ENCODE results near the gene MUC3A.
A peak's percentile ranks its signal among the peaks of the same experiment; 100 is the strongest.
"Not testable (repeated sequence)": the region's sequence is repeated elsewhere in the genome, so short reads cannot be mapped to it uniquely, and the experiment has no call there.

The MUC3A gene

DNA sequence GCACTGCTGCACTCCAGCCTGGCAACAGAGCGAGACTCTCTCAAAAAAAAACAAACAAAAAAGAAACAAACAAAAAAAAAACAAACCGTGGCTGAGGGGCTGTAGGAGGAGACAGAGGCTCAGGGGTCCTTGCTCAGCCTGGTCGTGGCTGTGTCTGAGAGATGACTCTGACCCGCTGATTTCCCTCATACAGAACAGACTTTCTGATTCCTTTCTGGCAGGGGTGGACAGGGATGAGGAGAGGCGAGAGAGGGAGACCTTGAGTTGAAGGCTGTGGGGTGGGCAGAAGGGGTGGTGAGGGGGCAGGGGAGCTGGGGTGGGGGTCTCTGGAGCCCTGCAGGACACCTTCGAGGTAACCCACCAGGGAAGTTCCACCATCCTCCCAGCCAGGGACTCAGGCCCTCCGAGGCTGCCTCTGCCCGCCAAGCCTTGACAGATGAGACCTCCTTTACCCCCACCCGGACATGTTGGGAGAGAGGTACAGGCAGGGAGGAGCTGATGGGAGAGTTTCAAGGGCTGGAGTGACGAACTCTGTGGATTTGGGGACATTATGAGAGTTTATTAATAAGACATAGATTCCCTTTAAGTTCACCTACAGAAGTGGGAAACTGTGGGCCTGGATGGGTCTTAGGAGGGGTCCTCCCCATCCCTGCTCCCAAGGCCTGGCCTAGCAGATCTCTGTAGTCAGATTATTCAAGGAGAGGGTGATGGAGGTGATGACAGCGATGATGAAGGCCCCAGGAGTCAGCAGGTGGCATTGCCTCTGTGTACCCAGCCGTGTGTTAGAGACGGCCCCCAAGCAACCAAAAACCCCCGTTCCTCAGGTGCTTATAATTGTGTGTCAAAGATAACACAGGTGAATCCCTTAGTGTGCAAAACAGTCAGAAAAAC is 22.0 kb downstream of the MUC3A start:
- no peak for DNase-seq

DNA sequence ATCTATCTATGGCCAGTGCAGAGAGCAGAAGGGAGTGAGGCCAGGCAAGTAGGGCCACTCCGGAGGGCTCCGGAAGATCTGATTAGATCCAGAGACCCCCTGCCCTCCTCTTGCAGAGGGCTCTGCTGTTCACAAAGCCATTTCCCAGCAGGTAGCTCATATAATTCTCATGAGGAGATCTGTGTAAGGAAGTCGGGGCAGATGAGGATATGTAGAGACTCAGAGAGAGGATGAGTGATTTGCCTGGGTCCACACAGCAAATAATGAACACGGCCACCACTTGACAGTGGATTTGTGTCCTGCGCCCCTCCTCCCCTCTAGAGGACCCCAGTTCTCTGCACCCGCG is 22.6 kb downstream of the MUC3A start:
- no peak for DNase-seq

DNA sequence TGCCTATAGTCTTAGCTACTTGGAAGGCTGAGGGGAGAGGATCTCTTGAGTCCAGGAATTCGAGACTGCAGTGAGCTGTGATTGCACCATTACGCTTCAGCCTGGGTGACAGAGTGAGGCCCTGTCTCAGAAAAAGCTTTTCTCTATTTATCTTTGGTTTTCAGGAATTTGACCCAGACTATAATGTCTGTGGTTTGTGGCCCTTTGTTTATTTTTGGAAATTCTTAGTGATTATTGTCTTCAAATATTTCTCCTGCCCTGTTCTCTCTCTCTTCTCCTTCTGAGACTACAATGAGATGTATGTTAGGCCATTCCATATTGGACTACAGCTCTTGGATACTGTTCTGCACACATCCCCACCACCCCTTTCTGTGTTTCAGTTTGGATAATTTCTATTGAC is 24.7 kb downstream of the MUC3A start:
- DNase-seq = no peak

DNA sequence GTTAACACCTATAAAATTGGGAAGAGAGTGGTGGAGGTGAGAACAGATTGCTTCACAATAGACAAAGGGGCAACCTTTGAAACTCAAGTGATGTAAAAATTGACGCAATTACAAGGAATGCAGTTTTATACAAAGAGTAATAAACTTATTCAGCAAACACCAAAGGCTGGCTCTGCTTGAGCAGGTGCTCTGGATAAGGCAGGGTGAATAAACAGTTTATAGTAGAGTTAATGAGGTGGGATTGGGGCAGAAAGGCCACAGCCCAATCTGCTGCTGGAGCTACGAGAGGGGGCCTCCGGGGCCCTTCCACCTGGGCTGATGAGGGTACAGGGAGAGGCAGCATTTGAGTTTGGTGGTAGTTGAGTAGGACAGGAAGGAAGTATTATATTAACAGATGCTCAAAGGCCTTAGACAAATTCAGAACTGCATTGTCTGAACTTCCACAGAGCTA is 26.1 kb downstream of the MUC3A start:
- no peak for DNase-seq

DNA sequence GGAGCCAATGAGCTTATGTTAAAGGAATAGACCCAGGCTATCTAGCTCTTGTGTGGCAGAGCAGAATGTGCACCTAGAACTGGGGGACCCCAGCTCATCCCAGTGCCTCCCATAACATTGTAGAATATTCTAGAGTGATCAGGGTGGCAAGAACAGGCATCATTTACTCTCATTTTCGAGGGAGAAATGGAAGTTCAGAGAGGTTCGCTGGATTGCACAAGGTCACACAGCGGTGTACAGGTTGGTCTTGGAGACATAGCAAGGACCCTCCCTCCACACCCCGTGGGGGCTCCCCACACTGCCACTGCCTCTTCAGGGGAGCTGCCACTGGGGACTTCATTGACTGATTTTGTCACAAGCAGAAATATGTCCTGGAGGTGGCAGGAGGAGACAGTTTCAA is 29.0 kb downstream of the MUC3A start:
- no peak for DNase-seq

DNA sequence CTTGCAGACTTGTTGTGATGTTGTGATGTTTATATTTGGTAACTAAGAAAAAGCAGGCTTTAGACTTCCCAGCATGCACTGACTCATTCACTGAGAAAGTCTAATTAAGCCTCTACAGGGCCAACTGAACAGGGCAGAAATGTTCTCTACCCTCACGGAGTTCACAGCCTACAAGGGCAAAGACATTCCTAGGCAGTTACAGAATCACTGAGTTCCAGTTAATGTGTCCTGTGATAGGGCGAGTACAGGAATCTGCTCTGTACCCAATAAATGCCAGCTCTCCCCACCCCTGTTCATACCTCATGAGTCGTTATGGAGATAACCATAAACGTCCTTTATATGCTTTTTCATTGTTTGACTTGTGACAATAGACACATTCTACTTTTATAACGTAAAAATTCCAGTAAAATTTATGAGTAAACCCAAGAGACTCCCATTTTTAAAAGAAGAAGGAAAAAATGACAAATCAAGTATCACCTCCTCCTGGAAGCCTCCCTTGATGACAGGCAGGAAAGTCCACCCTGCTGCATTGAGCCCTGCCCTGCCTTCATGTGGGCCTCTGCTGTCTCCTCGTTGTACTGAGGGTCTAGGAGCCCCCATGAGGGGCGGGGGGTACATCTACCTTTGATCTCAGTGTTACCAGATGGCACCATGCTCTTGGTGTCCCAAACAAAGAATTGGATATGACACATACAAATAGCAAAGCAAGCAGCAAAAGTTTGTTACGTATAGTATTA is 34.3 kb downstream of the MUC3A start:
- no peak for DNase-seq

DNA sequence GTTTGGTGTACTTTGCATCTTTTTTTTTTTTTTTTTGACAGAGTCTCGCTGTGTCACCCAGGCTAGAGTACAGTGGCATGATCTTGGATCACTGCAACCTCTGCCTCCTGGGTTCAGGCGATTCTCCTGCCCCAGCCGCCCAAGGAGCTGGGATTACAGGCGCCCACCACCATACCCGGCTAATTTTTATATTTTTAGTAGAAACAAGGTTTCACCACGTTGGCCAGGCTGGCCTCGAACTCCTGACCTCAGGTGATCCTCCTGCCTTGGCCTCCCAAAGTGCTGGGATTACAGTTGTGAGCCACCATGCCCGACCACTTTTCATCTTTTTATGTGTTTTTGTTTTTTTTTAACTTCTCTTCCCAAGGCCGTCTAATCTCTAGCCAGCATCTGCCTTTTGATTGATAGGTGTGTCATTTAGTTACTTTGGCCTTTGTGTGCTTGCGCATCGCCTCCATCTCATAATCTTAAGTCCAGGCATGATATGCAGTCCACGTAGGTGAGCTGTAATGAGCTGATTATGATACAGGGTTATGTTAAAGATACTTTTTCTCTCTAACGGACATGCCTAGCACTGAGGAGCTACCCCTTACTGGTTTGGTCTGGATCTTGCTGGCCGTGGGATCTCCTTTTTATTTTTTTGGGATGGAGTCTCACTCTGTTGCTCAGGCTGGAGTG is 35.0 kb downstream of the MUC3A start:
- DNase-seq = not testable (repeated sequence)

DNA sequence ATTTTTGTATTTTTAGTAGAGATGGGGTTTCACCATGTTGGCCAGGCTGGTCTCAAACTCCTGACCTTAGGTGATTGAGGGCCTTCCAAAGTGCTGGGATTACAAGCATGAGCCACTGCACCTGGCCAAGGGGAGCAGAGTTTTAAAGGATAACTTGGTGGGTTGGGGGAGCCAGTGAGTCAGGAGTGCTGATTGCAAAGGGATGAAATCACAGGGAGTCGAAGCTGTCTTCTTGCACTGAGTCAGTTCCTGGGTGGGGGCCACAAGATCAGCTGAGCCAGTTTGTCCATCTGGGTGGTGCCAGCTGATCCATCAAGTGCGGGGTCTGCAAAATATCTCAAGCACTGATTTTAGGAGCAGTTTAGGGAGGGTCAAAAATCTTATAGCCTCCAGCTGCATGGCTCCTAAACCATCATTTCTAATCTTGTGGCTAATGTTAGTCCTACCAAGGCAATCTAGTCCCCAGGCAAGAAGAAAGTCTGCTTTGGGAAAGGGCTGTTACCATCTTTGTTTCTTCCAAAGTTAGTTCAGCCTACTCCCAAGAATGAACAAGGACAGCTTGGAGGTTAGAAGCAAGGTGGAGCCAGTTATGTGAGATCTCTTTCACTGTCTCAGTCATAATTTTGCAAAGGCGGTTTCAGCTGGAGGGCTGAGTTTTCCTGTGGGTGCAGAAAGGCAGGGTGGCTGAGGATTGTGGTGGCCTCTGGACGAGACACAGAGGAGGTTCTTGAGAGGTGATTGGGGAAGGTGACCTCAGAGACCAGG is 35.9 kb downstream of the MUC3A start:
- not testable (repeated sequence) for DNase-seq

DNA sequence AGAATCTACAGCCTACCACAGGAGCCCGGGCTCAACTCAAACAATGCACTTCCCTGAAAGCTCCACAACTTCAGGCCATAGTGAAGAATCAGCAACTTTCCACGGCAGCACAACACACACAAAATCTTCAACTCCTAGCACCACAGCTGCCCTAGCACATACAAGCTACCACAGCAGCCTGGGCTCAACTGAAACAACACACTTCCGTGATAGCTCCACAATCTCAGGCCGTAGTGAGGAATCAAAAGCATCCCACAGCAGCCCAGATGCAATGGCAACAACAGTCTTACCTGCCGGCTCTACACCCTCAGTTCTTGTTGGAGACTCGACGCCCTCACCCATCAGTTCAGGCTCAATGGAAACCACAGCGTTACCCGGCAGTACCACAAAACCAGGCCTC is 42.3 kb downstream of the MUC3A start:
- DNase-seq = no peak

DNA sequence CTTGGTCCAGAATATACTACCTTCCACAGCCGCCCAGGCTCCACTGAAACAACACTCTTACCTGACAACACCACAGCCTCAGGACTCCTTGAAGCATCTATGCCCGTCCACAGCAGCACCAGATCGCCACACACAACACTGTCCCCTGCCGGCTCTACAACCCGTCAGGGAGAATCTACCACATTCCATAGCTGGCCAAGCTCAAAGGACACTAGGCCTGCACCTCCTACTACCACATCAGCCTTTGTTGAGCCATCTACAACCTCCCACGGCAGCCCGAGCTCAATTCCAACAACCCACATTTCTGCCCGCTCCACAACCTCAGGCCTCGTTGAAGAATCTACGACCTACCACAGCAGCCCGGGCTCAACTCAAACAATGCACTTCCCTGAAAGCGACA is 42.9 kb downstream of the MUC3A start:
- DNase-seq = not testable (repeated sequence)

DNA sequence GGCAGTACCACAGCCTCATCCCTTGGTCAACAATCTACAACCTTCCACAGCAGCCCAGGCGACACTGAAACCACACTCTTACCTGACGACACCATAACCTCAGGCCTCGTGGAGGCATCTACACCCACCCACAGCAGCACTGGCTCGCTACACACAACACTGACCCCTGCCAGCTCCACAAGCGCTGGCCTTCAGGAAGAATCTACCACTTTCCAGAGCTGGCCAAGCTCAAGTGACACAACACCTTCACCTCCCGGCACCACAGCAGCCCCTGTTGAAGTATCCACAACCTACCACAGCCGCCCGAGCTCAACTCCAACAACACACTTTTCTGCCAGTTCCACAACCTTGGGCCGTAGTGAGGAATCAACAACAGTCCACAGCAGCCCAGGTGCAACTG is 45.3 kb downstream of the MUC3A start:
- DNase-seq = not testable (repeated sequence)

DNA sequence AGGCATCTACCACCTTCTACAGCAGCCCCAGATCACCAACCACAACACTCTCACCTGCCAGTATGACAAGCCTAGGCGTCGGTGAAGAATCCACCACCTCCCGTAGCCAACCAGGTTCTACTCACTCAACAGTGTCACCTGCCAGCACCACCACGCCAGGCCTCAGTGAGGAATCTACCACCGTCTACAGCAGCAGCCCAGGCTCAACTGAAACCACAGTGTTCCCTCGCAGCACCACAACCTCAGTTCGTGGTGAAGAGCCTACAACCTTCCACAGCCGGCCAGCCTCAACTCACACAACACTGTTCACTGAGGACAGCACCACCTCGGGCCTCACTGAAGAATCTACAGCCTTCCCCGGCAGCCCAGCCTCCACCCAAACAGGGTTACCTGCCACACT is 49.2 kb downstream of the MUC3A start:
- DNase-seq = not testable (repeated sequence)

DNA sequence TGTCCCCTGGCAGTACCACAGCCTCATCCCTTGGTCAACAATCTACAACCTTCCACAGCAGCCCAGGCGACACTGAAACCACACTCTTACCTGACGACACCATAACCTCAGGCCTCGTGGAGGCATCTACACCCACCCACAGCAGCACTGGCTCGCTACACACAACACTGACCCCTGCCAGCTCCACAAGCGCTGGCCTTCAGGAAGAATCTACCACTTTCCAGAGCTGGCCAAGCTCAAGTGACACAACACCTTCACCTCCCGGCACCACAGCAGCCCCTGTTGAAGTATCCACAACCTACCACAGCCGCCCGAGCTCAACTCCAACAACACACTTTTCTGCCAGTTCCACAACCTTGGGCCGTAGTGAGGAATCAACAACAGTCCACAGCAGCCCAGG is 50.0 kb downstream of the MUC3A start:
- DNase-seq = not testable (repeated sequence)

DNA sequence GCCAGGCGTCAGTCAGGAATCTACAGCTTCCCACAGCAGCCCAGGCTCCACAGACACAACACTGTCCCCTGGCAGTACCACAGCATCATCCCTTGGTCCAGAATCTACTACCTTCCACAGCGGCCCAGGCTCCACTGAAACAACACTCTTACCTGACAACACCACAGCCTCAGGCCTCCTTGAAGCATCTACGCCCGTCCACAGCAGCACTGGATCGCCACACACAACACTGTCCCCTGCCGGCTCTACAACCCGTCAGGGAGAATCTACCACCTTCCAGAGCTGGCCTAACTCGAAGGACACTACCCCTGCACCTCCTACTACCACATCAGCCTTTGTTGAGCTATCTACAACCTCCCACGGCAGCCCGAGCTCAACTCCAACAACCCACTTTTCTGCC is 50.7 kb downstream of the MUC3A start:
- DNase-seq = not testable (repeated sequence)

DNA sequence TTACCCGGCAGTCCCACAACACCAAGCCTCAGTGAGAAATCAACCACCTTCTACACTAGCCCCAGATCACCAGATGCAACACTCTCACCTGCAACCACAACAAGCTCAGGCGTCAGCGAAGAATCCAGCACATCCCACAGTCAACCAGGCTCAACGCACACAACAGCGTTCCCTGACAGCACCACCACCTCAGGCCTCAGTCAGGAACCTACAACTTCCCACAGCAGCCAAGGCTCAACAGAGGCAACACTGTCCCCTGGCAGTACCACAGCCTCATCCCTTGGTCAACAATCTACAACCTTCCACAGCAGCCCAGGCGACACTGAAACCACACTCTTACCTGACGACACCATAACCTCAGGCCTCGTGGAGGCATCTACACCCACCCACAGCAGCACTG is 53.0 kb downstream of the MUC3A start:
- DNase-seq = not testable (repeated sequence)

DNA sequence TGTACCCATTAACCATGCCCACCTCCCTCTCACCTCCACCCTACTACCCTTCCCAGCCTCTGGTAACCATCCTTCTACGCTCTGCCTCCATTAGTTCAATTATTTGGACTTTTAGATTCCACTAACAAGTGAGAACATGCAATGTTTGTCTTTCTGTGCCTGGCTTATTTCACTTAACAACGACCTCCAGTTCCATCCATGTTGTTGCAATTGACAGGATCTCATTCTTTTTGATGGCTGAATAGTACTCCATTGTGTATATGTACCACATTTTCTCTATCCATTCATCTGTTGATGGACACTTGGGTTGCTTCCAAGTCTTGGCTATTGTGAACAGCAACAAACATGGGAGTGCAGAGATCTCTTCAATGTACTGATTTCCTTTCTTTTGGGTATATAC is 58.0 kb downstream of the MUC3A start:
- DNase-seq = not testable (repeated sequence)

DNA sequence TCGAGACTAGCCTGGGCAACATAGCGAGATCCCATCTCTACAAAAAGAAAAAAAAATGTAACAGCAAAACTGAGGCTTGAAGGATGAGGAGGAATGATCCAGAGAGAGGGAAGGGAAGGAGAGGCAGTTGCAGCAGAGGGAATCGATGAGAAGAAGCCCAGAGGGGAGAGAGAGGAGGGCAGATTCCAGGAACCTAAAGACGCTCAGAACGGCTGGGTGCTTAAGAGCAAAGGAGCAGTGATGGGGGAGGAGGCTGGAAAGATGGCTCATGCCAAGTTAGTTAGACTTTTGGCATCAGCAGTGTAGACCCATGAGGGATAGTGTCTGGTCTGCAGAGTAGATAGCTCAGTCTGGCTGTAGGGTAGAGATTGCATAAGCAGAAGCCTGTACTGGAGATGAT is 60.3 kb downstream of the MUC3A start:
- no peak for DNase-seq

DNA sequence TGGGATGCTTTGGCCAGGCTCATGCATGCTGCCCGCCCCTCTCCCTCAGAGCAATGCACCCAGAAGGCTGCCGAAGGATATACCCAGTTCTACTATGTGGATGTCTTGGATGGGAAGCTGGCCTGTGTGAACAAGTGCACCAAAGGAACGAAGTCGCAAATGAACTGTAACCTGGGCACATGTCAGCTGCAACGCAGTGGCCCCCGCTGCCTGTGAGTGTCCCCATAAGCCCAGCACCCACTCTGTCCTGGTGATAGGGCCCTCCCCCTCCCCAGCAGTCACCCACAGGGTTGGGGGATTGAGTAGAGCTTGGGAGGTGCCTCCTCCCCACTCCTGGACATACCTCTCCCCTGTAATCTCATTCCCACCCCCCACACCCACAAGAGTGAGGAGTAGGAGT is 63.6 kb downstream of the MUC3A start:
- no peak for DNase-seq

DNA sequence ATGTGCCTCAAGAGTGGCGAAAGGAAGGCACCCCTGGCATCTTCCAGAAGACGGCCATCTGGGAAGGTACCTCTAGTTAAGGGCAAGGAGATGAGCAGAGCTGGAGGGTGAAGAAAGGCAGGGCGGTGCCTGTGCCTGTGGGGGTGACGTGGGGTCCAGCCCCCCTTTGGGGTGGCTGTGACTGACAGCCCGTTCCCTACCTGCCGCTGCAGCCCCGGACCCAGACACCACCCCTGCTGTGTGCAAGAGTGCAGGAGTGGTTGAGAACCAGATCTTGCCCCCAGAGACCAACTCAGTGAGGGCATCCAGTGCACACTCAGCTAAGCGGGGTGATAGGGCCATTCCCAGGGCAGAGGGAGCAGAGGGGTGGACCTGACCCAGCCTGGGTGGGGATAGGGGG is 66.3 kb downstream of the MUC3A start:
- no peak for DNase-seq

DNA sequence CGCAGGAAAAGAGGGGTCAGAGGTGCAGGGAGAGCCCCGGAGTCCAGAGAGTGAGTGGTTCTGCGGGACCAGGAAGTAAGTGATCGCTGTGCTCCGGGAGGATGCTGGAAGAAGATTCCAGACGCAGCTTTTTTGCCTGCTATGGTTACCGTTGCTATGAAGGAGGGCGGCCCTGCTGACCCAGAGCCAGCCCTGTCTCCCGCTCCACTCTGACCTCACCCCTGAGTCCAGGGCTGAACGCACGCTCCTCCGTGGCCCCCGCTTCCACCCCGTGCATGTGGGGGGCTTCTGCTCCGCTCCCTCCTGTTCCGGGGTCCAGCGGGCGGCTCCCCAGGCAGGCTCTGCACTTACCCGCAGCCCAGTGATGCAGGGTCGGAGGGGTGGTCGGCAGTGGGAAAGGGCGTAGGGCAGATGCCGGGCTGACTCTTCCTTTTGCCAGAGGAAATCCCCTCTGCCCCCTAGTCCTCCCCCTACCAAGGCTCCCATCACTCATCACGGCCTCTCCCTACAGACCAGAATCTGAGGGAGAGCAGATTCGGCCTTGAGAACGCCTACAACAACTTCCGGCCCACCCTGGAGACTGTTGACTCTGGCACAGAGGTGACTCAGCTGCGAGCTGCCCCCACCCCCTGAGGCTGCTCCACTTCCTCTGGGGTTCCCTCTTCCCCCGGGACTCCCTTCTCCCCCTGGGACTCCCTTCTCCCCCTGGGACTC is 67.9 kb downstream of the MUC3A start:
- peak; percentile 89 for DNase-seq

Data from activated effector memory CD4-positive, alpha-beta T cell treated with anti-CD3 and anti-CD28 coated beads, Interleukin-2, amount 50 U/mL, for 16 hours (primary cell).